Erythroblast (primary cell): Measurements from ENCODE around the gene POLR3GL.

Experiments
- GATA1 ChIP-seq: IDR thresholded peaks from 2 replicates; pipeline ENCODE4 v1.6.1; 2011; ENCODE audit warnings: low read depth, mild to moderate bottlenecking, control low read depth, low read length, moderate library complexity
- POLR2A ChIP-seq: IDR thresholded peaks from 2 replicates; pipeline ENCODE4 v1.6.1; 2011; ENCODE audit warnings: mild to moderate bottlenecking, low read length

GRCh38 chr1:145975216-145975615 is 10.7 kb downstream of the POLR3GL start:
- TF ChIP-seq POLR2A (no peak), GATA1 (no peak)
